HG03565 (cell line): Measurements from ENCODE around the gene C2CD2L.
"Not testable (repeated sequence)": the region's sequence is repeated elsewhere in the genome, so short reads cannot be mapped to it uniquely, and the experiment has no call there.

Experiments used
- ATAC-seq: cut with Tn5 transposase; IDR thresholded peaks from one replicate; pipeline ENCODE4 v1.9.1; 2021; ENCODE audit warnings: mild to moderate bottlenecking, moderate library complexity; ENCODE audit not compliant: unreplicated experiment

C2CD2L gene

DNA sequence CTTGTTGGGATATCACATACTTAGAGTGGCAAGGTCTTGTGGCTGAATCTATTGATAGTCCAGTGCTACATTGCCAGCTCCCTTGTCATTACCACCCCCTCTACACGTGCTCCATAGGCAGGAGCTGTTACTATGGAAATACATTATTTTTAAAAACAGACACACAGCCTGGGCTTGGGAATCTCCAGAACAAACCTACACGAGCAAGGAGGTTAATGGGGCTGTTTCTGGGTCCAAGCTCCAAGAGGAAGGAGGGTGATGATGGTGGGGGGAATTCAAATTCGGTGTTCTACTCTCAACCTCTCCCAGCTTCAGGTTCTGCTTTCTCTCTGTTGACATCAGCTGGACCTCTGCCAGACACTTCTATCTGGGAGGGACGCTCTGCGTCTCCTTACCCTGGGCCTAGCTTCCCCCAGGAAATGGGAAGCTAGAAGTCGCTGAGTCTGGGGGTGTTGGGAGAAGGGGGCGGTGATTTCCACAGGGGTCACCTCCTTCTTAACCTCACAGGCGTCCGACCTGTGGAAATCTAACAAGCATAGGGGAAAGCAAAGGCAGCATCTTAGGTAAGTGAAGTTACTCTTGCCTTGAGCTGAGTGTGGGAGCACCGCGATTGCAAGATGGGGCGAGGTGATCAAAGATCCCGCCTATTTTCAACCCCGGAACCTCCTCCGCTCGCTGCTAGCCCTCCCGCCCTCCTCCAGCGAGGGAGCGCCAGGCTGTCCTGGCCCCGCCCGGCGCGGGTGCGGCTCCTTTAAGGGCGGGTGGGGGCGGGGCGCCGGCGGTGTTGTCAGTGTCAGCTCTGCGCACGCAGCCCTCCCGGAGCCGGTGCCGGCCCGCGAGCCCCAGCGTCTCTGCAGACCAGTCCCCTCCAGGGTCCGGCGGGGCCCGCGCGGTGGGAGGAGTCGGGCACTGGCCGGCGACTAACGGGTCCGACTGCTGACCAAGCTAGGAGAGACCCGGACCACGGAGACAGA is at the start of gene C2CD2L:
Gene C2CD2L, plus strand, starts transcription at position 781 of the 974 bp plus-strand sequence. CDS start 398 bp downstream, outside the sequence.
- peak; percentile 46 for ATAC-seq

DNA sequence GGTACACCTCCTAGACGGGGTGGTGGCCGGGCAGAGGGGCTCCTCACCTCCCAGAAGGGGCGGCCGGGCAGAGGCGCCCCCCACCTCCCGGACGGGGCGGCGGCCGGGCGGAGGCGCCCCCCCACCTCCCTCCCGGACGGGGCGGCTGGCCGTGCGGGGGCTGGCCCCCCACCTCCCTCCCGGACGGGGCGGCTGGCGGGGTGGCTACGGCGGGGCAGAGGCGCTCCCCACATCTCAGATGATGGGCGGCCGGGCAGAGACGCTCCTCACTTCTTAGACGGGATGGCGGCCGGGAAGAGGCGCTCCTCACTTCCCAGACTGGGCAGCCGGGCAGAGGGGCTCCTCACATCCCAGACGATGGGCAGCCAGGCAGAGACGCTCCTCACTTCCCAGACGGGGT is 48.0 kb upstream of the C2CD2L start:
- not testable (repeated sequence) for ATAC-seq

DNA sequence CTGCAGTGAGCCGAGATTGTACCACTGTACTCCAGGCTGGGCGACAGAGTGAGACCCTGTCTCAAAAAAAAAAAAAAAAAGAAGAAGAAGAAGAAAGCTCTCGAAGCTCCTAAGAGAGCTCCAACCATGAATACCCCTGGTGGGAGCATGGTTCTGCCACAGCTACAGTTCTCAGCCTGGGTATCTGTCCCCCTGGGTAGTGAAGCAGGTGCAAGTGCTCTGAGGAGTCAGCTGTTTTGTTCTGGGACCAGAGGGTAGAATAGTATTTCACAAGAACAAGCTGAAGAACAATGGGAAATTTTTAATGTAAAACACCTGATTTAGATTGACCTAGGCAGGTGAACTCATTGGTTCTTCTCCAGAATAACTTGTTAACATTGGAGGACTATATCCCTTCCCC is 45.9 kb upstream of the C2CD2L start:
- no peak for ATAC-seq

- ATAC-seq = no peak
These were observed 44.4 kb upstream of the C2CD2L start for GRCh38 chr11:119062779-119063178.

DNA sequence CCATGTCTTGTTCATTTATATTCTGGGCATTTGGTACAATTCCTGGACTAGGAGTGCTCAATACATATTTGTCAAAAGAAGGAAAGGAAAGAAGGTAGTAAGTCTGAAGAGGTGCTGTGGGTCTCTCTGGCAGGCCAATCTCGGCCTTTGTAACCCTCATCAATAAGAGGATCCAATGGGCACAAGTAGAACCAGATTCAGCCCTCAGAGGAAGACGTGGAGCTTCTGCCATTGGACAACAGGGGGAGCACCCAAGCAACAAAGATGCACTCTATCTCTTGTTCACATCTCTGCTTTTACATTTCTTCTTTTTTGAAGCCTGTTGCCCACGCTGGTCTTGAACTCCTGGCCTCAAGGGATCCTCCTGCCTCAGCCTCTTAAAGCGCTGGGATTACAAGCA is 41.8 kb upstream of the C2CD2L start:
- ATAC-seq = no peak

DNA sequence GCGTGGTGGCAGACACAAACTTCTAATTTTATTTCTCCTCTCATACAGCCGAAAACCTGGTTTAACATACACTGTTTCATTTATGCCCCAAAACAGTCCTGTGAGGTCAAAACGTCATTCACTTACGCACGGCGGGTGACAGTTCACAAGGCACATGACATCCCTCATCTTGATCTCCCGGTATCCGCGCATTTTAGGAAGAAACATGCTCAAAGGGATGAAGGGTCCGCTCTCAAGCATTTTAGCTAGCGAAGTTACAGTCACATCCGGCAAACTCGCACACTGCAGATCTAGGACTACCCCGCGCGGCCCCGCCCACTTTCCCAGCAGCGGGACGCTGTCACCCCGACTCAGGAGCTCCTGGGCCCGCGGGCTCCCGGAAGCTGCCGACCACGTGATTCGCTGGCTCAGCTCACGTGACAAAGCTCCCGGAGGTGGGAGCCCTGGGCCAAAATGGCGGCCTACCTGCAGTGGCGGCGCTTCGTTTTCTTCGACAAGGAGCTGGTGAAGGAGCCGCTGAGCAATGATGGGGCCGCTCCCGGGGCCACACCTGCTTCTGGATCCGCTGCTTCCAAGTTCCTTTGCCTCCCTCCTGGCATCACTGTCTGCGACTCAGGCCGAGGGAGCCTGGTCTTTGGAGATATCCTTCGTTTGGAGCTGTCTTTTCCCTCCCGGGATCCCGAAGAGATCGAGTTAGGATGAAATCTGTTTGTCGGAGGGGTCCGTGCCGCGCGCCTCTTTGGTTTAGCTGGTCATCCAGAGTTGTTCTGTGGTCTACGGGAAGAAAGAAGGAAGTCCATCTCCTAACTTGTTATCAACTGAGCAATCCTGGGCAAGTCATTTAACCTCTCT is 39.5 kb upstream of the C2CD2L start, which contains the start of gene VPS11:
Gene VPS11, plus strand, starts transcription at position 448 of the 852 bp plus-strand sequence. Its CDS starts 6 bp downstream, at position 454.
- peak; percentile 83 for ATAC-seq

GRCh38 chr11:119077839-119078238 is 29.3 kb upstream of the C2CD2L start:
- no peak for ATAC-seq

DNA sequence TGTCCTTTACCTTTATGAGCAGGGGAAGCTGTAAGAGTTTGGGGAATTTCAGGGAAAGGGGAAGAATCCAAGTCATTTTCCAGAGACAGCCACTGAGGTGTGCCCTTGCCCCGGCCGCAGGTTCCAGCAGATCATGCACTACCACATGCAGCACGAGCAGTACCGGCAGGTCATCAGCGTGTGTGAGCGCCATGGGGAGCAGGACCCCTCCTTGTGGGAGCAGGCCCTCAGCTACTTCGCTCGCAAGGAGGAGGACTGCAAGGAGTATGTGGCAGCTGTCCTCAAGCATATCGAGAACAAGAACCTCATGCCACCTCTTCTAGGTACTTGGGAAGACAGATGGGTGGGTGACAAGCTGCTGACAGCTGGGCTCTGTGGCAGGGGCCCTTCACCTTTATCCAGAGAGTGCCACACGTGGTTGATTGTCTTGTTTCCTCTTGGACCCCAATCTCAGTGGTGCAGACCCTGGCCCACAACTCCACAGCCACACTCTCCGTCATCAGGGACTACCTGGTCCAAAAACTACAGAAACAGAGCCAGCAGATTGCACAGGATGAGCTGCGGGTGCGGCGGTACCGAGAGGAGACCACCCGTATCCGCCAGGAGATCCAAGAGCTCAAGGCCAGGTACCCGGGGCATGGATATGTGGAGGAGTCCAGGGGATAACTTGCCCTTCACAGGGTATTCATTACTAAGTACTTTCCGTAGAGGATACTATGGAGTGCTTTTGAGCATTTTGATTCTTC is 28.3 kb upstream of the C2CD2L start:
- ATAC-seq = no peak

DNA sequence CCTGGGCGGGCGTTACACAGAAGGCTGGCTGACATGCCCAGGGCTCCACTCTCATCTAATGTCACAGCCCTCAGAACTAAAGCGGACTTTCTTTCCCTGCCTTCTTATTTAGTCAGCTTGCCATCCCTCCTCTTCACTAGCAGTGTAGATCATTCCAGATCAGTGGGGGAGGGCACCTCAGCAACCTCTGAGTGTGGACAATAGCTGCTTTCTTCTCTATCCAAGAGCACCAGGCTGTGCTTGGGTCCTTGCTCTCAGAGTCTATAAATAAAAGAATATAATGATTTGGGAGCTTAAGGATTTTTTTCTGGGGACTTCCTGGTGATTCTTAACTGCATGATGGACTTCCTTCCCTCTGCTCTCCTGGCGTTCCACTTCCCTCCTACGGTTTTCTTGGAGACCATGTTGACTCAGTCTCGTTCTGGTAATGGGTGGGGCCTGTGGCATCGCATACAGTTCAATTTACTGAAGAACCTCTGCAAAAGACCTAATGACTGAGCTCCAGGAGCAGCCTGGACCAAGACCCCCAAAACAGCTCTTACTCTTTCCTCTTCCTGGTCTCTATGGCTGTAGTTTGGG is 25.4 kb upstream of the C2CD2L start:
- ATAC-seq = no peak

- ATAC-seq = peak; percentile 78
These were observed 22.3 kb upstream of the C2CD2L start, which contains the start of gene HMBS for GRCh38 chr11:119084663-119085436. Gene HMBS, plus strand, starts transcription at chr11:119084881. Its CDS starts 153 bp downstream, at chr11:119085034.

GRCh38 chr11:119085437-119085847 is 21.7 kb upstream of the C2CD2L start:
- ATAC-seq = no peak

GRCh38 chr11:119087123-119087522 is 20.0 kb upstream of the C2CD2L start:
- no peak for ATAC-seq

DNA sequence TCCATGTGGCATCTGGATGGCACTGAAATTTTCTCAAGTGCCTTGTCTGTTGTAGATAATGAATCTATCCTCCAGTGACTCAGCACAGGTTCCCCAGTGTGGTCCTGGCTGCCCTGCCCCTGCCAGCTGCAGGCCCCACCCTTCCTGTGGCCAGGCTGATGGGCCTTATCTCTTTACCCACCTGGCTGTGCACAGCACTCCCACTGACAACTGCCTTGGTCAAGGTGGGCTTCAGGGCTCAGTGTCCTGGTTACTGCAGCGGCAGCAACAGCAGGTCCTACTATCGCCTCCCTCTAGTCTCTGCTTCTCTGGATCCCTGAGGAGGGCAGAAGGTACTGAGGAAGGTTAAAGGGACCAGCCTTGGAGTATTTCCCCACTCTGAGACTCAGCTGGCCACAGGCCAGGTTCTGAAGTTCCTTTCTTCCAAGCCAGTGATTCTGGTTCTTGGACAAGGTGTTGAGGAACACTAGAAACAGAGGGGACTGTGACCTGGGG is 19.4 kb upstream of the C2CD2L start:
- ATAC-seq = no peak

DNA sequence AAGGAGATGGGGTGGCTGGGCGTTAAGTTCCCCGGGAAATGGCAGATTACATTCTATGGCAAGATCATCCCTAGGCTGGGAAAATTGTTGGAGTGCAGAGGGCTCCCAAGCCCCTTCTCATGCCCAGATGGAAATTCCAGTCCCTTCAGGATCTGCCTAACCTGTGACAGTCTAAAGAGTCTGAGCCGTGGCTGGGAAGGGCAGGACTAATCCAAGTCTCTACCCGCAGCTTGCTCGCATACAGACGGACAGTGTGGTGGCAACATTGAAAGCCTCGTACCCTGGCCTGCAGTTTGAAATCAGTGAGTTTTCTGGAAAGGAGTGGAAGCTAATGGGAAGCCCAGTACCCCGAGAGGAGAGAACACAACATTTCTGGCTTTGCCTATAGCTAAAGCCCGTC is 18.7 kb upstream of the C2CD2L start:
- ATAC-seq = no peak

- no peak for ATAC-seq
These were observed 17.8 kb upstream of the C2CD2L start for GRCh38 chr11:119089319-119089718.

DNA sequence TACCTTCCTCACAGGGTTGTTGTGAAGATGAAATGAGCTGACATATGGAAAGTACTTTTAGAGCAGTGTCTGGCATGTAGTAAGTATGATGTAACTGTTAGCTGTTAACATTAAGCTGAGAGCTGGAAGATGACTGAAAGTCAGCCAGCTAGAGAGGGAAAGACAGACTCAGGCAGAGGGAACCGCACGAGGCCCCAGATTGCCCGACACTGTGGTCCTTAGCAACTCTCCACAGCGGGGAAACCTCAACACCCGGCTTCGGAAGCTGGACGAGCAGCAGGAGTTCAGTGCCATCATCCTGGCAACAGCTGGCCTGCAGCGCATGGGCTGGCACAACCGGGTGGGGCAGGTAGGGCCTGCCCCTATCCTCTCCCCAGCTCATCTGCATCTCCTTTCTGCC is 16.0 kb upstream of the C2CD2L start:
- no peak for ATAC-seq

DNA sequence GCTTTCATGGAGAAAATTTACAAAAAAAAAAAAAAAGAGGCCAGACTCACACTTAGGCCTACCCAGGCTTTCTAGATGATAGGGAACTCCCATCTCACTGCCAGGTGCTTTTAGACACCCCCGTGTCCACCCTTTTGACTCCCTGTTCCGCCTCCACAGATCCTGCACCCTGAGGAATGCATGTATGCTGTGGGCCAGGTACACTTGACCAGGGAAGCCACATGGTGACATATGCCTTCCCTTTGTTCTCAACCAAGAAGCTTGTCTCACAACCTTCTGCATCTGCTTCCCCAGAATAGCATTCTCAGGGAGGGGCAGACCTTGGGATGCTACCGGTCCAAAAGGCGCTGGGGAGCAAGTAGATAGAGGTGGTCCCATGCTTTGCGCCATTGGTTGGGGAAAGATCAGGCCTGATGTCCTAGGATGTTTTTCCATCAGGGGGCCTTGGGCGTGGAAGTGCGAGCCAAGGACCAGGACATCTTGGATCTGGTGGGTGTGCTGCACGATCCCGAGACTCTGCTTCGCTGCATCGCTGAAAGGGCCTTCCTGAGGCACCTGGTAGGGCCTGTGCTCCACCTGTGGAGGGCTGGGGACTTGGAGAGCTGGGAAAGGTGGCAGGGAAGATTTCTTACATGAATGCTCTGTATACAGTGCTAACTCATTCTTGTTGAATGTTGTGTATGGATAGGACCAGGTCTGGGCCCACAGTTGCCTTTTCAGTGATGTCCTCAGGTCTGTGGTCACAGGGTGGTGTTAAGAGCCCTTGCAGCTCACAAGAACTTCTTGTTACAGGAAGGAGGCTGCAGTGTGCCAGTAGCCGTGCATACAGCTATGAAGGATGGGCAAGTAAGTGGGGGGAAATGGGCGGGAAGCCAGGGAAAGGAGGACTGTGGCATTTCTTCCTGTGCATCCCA is 14.9 kb upstream of the C2CD2L start:
- ATAC-seq = no peak
